GM19452 (cell line): Measurements from ENCODE around the gene COG7.
"Not testable (repeated sequence)": the region's sequence is repeated elsewhere in the genome, so short reads cannot be mapped to it uniquely, and the experiment has no call there.

ENCODE experiments used
- ATAC-seq: cut with Tn5 transposase; IDR thresholded peaks from one replicate; pipeline ENCODE4 v1.9.1; 2021; ENCODE audit not compliant: unreplicated experiment

Gene COG7

DNA sequence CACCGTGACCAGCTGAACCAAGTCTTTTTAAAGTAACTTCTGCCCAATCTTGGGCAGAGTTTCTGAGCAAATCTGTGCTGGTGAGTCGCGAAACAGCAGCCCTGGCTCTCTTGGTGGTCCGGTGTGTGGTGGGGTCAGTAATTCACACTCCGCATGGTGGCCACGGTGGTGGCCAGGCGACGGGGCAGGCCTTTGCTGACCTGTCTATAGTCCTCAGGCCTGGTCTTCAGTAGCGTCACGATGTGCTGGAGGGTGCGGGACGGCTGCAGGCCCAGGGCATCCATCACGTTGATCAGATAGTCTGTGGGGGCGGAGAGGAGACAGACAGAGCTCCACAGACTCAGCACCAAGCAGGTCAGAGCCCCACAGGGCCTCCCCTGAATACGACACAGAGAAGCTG lies 64.2 kb downstream of the COG7 start:
- ATAC-seq, result no peak

GRCh38 chr16:23387666-23388065 lies 65.3 kb downstream of the COG7 start:
- no peak for ATAC-seq

DNA sequence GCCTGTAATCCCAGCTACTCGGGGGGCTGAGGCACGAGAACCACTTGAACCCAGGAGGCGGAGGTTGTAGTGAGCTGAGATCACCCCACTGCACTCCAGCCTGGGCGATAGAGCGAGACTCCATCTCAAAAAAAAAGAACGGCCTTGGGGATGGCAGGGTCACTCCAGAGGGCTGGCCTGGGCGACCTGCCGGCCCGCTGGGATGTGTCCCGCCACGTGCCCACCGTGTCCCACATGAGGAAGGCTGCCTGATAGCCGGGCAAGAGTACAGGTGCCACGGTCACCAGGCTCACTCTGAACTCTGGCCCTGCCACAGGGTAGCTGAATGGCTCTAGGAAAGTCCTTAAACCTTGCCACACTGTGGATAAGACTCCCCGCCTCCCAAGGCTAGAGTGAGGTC lies 67.5 kb downstream of the COG7 start:
- no peak for ATAC-seq

- no peak for ATAC-seq
Observed at GRCh38 chr16:23384878-23385277, 68.1 kb downstream of the COG7 start.

GRCh38 chr16:23383881-23384280 lies 69.1 kb downstream of the COG7 start:
- ATAC-seq, result no peak

DNA sequence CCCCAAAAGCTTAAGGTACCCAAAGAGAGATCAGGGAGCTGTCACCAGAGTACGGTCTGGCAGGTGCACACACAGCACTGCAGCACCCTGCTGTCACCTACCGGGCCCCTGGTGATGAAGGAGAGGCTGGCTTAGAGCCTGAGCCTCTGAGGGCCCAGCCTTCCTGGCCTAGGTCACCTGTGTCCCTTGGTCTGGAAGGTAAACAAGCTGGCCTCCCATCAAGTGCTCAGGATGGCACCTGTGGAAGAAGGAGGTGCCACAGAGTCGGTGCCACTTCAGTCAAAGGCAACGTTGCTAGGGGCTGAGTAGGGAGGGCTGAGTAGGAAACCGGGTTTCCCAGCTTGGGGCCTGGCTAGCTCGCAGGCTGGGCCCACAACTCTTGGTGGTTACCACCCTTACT lies 70.7 kb downstream of the COG7 start:
- ATAC-seq, result no peak

DNA sequence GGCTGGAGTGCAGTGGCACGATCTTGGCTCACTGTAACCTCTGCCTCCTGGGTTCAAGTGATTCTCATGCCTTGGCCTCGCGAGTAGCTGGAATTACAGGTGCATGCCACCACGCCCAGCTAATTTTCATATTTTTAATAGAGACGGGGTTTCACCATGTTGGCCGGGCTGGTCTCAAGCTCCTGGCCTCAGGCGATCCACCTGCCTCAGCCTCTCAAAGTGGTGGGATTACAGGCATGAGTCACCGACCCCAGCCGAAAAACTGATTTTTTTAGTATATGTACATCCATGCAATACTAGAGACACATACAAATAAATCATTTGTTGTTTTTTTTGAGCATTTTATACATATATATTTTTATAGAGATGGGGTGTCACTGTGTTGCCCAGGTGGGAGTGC lies 71.3 kb downstream of the COG7 start:
- ATAC-seq, result not testable (repeated sequence)

DNA sequence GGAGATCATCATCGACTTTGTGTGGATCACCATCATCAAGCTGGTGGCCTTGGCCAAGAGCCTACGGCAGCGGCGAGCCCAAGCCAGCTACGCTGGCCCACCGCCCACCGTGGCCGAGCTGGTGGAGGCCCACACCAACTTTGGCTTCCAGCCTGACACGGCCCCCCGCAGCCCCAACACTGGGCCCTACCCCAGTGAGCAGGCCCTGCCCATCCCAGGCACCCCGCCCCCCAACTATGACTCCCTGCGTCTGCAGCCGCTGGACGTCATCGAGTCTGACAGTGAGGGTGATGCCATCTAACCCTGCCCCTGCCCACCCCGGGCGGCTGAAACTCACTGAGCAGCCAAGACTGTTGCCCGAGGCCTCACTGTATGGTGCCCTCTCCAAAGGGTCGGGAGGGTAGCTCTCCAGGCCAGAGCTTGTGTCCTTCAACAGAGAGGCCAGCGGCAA lies 72.5 kb downstream of the COG7 start:
- ATAC-seq, result no peak

GRCh38 chr16:23379707-23380106 lies 73.3 kb downstream of the COG7 start:
- ATAC-seq, result no peak

- no peak for ATAC-seq
Observed at GRCh38 chr16:23378921-23379320, 74.1 kb downstream of the COG7 start.

- no peak for ATAC-seq
Observed at GRCh38 chr16:23378256-23378655, 74.7 kb downstream of the COG7 start.

DNA sequence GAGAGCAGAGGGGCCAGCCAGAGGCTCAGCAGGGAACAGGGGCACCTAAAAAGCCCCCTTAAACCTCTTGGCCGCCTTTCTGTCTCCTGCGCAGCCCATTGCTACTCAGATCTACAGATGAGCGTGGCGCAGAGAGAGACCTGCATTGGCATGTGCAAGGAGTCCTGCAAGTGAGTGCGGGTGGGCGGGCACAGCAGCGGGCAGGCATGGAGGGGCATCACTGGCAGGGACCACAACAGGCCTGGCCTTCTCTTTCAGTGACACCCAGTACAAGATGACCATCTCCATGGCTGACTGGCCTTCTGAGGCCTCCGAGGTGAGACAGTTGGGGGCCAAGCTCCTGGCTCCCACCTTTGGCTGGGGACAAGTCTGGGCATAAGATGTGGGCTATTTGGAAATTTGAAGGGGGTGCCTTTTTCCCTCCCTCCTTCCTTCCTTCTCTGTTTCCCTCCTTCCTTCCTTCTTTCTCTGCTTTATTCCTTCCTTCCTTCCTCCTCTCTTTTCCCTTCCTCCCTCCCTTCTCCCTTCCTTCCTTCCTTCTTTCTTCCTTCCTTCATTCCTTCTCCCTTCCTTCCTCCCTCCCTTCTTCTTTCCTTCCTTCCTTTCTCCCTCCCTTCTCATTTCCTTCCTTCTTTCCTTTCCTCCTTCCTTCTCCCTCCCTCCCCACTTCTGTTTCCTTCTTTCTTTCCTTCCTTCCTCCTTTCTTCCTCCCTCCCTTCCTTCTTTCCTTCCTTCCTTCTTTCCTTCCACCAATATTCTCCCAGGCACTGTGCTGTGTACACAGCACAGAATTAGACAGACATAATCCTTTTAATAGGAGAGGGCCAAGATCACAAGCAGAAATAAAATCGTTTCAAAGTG lies 75.7 kb downstream of the COG7 start:
- no peak for ATAC-seq

DNA sequence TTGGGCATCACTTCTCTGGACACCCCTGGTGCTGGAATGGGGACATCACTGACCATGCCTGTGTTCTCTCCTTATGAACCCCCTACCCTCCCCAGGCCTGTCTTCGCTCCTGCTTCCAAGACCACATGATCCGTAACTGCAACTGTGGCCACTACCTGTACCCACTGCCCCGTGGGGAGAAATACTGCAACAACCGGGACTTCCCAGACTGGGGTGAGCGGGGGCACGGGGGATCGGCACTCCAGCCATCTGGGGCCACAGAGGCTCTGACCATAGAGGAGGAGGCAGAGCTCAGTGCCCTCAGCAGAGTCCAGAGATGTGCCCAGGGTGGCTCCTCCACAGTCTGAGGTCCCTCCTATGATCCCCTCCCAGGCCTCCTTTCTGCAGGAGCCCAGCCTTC lies 77.3 kb downstream of the COG7 start:
- no peak for ATAC-seq

DNA sequence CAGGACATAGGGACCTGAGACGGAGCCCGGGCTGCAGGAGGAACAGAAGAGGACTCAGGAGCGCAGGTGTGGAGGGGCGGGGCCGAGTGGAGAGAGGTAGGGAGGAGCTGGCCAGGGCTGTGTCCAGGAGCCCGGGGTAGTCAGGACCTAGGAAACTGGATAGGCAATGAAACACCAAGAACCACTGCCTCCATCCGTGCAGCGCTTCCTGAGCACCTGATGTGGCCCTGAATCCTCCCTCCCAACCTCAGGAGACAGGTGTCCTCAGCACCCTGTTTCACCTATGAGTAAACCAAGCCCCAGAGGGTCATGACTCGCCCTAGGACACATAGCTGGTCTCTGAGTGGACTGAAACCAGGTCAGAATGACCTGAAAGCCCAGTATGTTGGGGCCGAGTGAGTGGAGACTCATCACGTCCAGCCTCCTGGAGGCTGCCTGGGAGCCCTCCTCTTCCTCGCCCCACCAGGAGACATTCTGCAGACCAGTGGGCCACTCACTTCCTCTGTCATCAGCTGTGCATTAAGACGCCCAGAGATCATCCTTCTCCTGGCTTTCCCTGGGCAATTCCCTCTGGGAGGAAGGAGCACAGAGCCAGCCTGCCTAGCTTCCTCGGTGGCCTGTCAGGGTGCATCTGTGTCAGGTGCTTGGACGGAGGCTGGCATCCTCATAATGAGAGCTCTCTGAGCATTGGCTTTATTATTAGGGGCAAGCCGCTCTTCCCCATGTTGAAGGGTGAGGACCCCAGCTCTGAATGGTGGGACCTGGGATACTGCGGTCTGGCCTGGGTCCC lies 78.1 kb downstream of the COG7 start:
- ATAC-seq, result no peak

GRCh38 chr16:23373436-23374219 lies 79.4 kb downstream of the COG7 start:
- no peak for ATAC-seq

GRCh38 chr16:23371368-23371767 lies 81.6 kb downstream of the COG7 start:
- no peak for ATAC-seq

- ATAC-seq, result no peak
Observed at GRCh38 chr16:23369416-23369815, 83.6 kb downstream of the COG7 start.

GRCh38 chr16:23368469-23368868 lies 84.5 kb downstream of the COG7 start:
- no peak for ATAC-seq

DNA sequence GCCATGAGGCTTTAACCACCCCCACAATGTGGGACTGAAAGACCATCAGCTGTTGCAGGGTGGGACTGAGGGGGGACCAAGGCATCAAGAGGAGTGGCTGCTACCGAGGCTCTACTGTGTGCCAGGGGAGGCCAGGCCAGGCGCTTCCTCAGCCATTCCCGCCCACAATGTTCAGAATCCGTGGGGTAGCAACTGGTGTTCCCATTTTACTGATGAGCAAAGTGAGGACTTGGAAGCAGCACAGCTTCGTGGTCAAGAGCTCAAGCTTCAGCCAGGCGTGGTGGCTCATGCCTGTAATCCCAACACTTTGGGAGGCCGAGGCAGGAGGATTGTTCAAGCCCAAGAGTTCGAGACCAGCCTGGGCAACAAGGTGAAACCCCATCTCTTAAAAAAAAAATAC lies 85.0 kb downstream of the COG7 start:
- ATAC-seq, result no peak

DNA sequence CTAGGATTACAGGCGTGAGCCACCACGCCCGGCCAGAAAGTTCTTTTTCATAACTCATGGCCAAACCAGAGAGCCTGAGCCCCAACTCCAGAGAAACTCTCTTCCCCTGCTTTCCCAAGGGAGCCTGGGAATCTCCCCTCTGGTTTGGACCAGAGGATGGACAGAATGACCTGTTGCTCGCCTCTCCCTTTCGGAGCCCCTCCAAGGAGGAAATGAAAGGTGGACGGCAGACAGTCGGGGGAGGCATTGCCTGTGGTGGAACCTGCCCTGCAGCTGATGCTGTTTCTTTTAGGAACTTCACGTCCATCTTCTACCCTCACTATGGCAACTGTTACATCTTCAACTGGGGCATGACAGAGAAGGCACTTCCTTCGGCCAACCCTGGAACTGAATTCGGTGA lies 85.4 kb downstream of the COG7 start:
- no peak for ATAC-seq

- ATAC-seq, result not testable (repeated sequence)
Observed at GRCh38 chr16:23366341-23366740, 86.6 kb downstream of the COG7 start.
